Measurements from ENCODE around the gene COX7B2. TPM values are rescaled to one million over a fixed set of nuclear protein-coding genes. Genes with fewer than 3 reads are reported as not detected.

The COX7B2 gene
- total and polyA plus RNA-seq, 9 of the 15 experiments (the other 6 are each of a cell fraction or from before 2014, with no cell fraction given) = 0.33 to 3.5 (median 0.67) TPM; not detected in 3

GRCh38 chr4:46900082-46900481 lies 9.0 kb downstream of the COX7B2 start:
- ATAC-seq (no peak), DNase-seq (ENCODE audit: extremely low read depth in 1 of 4, low spot score in 3 of 4) (no peak), FAIRE-seq (no peak)
- TF ChIP-seq ZNF79 (CRISPR knock-in tag; IDR thresholded peaks at IDR 0.05; ENCODE audit: low read depth) = no peak
- no peak for TF ChIP-seq LEF1 (IDR thresholded peaks at IDR 0.05)
- no peak for TF ChIP-seq CEBPG (CRISPR knock-in tag; IDR thresholded peaks at IDR 0.05)
- no peak for TF ChIP-seq CEBPG (tag; conservative IDR thresholded peaks at IDR 0.05 in 1 of 2, IDR thresholded peaks at IDR 0.05 in 1 of 2)
- TF ChIP-seq NR2C1 (IDR thresholded peaks at IDR 0.05) = no peak
- TF ChIP-seq NR2C1 (tag; IDR thresholded peaks at IDR 0.05) = no peak
- ChIA-PET CTCF (ENCODE audit: low intra/inter-chr PET ratio) (no interaction called here), POLR2A (no interaction called here)
- Histone ChIP-seq H3K9ac (ENCODE audit: insufficient read depth in 1 of 2, low read depth in 2 of 2, low read length in 2 of 2) (no peak overlapping the region), H3K4me2 (ENCODE audit: insufficient read depth, low read length) (no peak overlapping the region), H3K4me3 (no peak overlapping the region), H4K20me1 (replicated peaks; ENCODE audit: control insufficient read depth, insufficient read depth, low read length) (no peaks in the 10 kb centered on the region), H2AFZ (ENCODE audit: low read depth, low read length) (no peak overlapping the region), H3K9me3 (replicated peaks; ENCODE audit: control insufficient read depth, insufficient read depth, low read depth, low read length) (no peaks in the 10 kb centered on the region), H3K9me1 (ENCODE audit: control insufficient read depth, insufficient read depth, low read length) (no peaks in the 10 kb centered on the region), H3K4me1 (replicated peaks in 1 of 2; ENCODE audit: control insufficient read depth in 2 of 2, insufficient read depth in 2 of 2, low read length in 2 of 2) (no peaks in the 10 kb centered on the region), H3K27ac (ENCODE audit: extremely low read depth, low read depth, low read length) (no peak overlapping the region), H3K27me3 (ENCODE audit: control insufficient read depth in 2 of 2, insufficient read depth in 2 of 2, low read length in 2 of 2) (no peaks in the 10 kb centered on the region), H3K79me2 (ENCODE audit: control insufficient read depth, insufficient read depth, low read length) (no peaks in the 10 kb centered on the region), H3K36me3 (ENCODE audit: control insufficient read depth, insufficient read depth, low read length) (no peaks in the 10 kb centered on the region)
- WGBS (ENCODE audit: insufficient coverage, low coverage, missing lambda C conversion rate) = 0% methylated on average over 1 of the region's 1 CpG
- no TSS peak for BruUV-seq (replicated peaks)
- in situ Hi-C loops (cut with MboI) = no loop called here
- intact Hi-C loops (cut with micrococcal nuclease) = no loop called here

GRCh38 chr4:46894826-46895225 lies 14.2 kb downstream of the COX7B2 start:
- Histone ChIP-seq H3K79me2 (ENCODE audit: control insufficient read depth, insufficient read depth, low read length) (no peaks in the 10 kb centered on the region), H3K27ac (ENCODE audit: extremely low read depth, low read depth, low read length) (no peak overlapping the region), H3K4me3 (no peak overlapping the region), H3K36me3 (ENCODE audit: control insufficient read depth, insufficient read depth, low read length) (no peaks in the 10 kb centered on the region), H3K4me1 (replicated peaks in 1 of 2; ENCODE audit: control insufficient read depth in 2 of 2, insufficient read depth in 2 of 2, low read length in 2 of 2) (no peaks in the 10 kb centered on the region), H3K9me3 (replicated peaks; ENCODE audit: control insufficient read depth, insufficient read depth, low read depth, low read length) (no peaks in the 10 kb centered on the region), H3K9ac (ENCODE audit: insufficient read depth in 1 of 2, low read depth in 2 of 2, low read length in 2 of 2) (no peak overlapping the region), H3K9me1 (ENCODE audit: control insufficient read depth, insufficient read depth, low read length) (no peaks in the 10 kb centered on the region), H3K27me3 (ENCODE audit: control insufficient read depth in 2 of 2, insufficient read depth in 2 of 2, low read length in 2 of 2) (no peaks in the 10 kb centered on the region), H2AFZ (ENCODE audit: low read depth, low read length) (no peak overlapping the region), H3K4me2 (ENCODE audit: insufficient read depth, low read length) (no peak overlapping the region), H4K20me1 (replicated peaks; ENCODE audit: control insufficient read depth, insufficient read depth, low read length) (no peaks in the 10 kb centered on the region)
- BruUV-seq (replicated peaks) = no TSS peak
- ChIA-PET CTCF (ENCODE audit: low intra/inter-chr PET ratio) (no interaction called here), POLR2A (no interaction called here)
- DNase-seq (ENCODE audit: extremely low read depth in 1 of 4, low spot score in 3 of 4) (no peak), ATAC-seq (no peak), FAIRE-seq (no peak)
- intact Hi-C loops (cut with micrococcal nuclease) = no loop called here
- in situ Hi-C loops (cut with MboI) = no loop called here
- 0% methylated on average over 5 of the region's 5 CpGs for WGBS (ENCODE audit: insufficient coverage, low coverage, missing lambda C conversion rate)
- TF ChIP-seq EZH2 (IDR thresholded peaks at IDR 0.05; ENCODE audit: borderline replicate concordance, low read depth, low read length) = no peak
- TF ChIP-seq FUS (optimal IDR thresholded peaks at IDR 0.05; ENCODE audit: low read depth, low read length) = no peak
- TF ChIP-seq NFIC (IDR thresholded peaks at IDR 0.05) = peak; percentile 36; the same call in 1 of the 2 replicates
- TF ChIP-seq ZNF217 (CRISPR knock-in tag; IDR thresholded peaks at IDR 0.05) = no peak
- TF ChIP-seq SAFB (IDR thresholded peaks at IDR 0.05; ENCODE audit: borderline replicate concordance, low read depth, low read length) = no peak
- no peak for TF ChIP-seq SRSF3 (IDR thresholded peaks at IDR 0.05; ENCODE audit: insufficient read depth, low read length)
